ENCODE measurements around the gene RAB40C. TPM values are rescaled to one million over a fixed set of nuclear protein-coding genes. Genes with fewer than 3 reads are reported as not detected.

The RAB40C gene
- total and polyA plus RNA-seq, 2 donors (not counting 1 experiment from before 2014, with no cell fraction given): 3.2 to 11.6 TPM

DNA sequence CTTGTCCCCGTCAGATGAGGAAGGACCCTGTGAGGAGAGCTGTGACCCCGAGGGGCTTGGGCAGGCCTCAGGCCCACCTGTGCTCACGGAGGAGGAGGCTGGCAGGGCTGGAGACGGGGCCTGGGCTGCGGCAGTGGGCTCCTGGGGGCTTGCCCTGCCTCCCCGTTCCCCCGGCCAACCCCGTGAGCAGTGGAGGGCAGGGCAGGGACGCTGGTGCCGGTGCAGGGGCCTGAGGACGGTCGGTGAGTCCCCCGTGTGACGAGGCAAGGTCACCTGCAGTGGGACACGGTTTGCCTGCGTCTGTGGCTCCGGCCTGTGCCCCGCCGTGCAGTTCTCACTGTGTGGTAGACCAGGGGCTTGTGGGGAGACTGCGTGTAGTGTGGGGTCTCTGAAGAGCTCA is 69.8 kb downstream of the RAB40C start:
- Histone ChIP-seq H2AFZ (ENCODE audit: low read length) (no peak overlapping the region), H3K4me1 (ENCODE audit: control insufficient read depth, extremely low read depth, insufficient read depth, low read length) (no peaks in the 10 kb centered on the region), H4K20me1 (ENCODE audit: control insufficient read depth, extremely low read depth, insufficient read depth, low read length) (no peaks in the 10 kb centered on the region), H3K27me3 (ENCODE audit: control insufficient read depth, insufficient read depth, low read length) (no peaks in the 10 kb centered on the region), H3K27ac (ENCODE audit: insufficient read depth, low read length) (no peak overlapping the region), H3K9me3 (ENCODE audit: control insufficient read depth, insufficient read depth, low read depth, low read length) (no peaks in the 10 kb centered on the region), H3K4me3 (replicated peaks in 1 of 4; ENCODE audit: control extremely low read depth in 1 of 4, insufficient read depth in 1 of 4, low read depth in 3 of 4, low read length in 4 of 4) (no peak overlapping the region), H3K36me3 (ENCODE audit: control insufficient read depth, insufficient read depth, low read length) (peaks cover 12% of the 10 kb centered on the region), H3K79me2 (ENCODE audit: control insufficient read depth, insufficient read depth, low read length) (no peaks in the 10 kb centered on the region), H3K9ac (ENCODE audit: insufficient read depth, low read length) (no peak overlapping the region), H3K4me2 (ENCODE audit: extremely low read depth, insufficient read depth, low read length) (no peak overlapping the region)
- no peak for DNase-seq (ENCODE audit: low read depth in 2 of 2)
- TF ChIP-seq EZH2 (IDR thresholded peaks at IDR 0.05; ENCODE audit: low read length, missing control alignments): no peak
- TF ChIP-seq, protein P1, sequence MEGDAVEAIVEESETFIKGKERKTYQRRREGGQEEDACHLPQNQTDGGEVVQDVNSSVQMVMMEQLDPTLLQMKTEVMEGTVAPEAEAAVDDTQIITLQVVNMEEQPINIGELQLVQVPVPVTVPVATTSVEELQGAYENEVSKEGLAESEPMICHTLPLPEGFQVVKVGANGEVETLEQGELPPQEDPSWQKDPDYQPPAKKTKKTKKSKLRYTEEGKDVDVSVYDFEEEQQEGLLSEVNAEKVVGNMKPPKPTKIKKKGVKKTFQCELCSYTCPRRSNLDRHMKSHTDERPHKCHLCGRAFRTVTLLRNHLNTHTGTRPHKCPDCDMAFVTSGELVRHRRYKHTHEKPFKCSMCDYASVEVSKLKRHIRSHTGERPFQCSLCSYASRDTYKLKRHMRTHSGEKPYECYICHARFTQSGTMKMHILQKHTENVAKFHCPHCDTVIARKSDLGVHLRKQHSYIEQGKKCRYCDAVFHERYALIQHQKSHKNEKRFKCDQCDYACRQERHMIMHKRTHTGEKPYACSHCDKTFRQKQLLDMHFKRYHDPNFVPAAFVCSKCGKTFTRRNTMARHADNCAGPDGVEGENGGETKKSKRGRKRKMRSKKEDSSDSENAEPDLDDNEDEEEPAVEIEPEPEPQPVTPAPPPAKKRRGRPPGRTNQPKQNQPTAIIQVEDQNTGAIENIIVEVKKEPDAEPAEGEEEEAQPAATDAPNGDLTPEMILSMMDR (conservative IDR thresholded peaks at IDR 0.05 in 1 of 2, IDR thresholded peaks at IDR 0.05 in 1 of 2; ENCODE audit: low read depth in 1 of 2, low read length in 2 of 2): no peak

DNA sequence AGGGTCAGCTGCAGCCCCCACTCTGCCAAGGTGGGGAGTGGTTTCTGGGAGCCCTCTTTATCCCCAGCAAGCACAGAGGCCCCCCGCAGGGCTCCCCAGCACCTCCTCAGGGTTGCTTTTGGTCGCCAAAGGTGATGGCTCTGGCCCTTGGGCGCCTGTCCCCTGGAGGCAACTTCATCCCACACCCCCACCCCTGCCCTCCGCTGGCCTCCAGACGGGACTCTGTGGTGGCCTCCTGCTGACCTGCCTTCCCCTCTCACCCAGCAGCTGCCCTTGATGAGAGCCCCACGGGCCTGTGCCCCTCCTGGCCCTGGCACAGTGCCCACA is 70.2 kb downstream of the RAB40C start:
- DNase-seq (ENCODE audit: low read depth in 2 of 2): no peak
- Histone ChIP-seq H3K4me3 (replicated peaks in 1 of 4; ENCODE audit: control extremely low read depth in 1 of 4, insufficient read depth in 1 of 4, low read depth in 3 of 4, low read length in 4 of 4) (no peak overlapping the region), H3K9me3 (ENCODE audit: control insufficient read depth, insufficient read depth, low read depth, low read length) (no peaks in the 10 kb centered on the region), H3K9ac (ENCODE audit: insufficient read depth, low read length) (no peak overlapping the region), H4K20me1 (ENCODE audit: control insufficient read depth, extremely low read depth, insufficient read depth, low read length) (no peaks in the 10 kb centered on the region), H3K27me3 (ENCODE audit: control insufficient read depth, insufficient read depth, low read length) (no peaks in the 10 kb centered on the region), H3K4me2 (ENCODE audit: extremely low read depth, insufficient read depth, low read length) (no peak overlapping the region), H3K27ac (ENCODE audit: insufficient read depth, low read length) (no peak overlapping the region), H3K36me3 (ENCODE audit: control insufficient read depth, insufficient read depth, low read length) (peaks cover 12% of the 10 kb centered on the region), H3K79me2 (ENCODE audit: control insufficient read depth, insufficient read depth, low read length) (no peaks in the 10 kb centered on the region), H2AFZ (ENCODE audit: low read length) (no peak overlapping the region), H3K4me1 (ENCODE audit: control insufficient read depth, extremely low read depth, insufficient read depth, low read length) (no peaks in the 10 kb centered on the region)
- TF ChIP-seq EZH2 (IDR thresholded peaks at IDR 0.05; ENCODE audit: low read length, missing control alignments): no peak
- TF ChIP-seq, protein P1 (conservative IDR thresholded peaks at IDR 0.05 in 1 of 2, IDR thresholded peaks at IDR 0.05 in 1 of 2; ENCODE audit: low read depth in 1 of 2, low read length in 2 of 2): no peak

DNA sequence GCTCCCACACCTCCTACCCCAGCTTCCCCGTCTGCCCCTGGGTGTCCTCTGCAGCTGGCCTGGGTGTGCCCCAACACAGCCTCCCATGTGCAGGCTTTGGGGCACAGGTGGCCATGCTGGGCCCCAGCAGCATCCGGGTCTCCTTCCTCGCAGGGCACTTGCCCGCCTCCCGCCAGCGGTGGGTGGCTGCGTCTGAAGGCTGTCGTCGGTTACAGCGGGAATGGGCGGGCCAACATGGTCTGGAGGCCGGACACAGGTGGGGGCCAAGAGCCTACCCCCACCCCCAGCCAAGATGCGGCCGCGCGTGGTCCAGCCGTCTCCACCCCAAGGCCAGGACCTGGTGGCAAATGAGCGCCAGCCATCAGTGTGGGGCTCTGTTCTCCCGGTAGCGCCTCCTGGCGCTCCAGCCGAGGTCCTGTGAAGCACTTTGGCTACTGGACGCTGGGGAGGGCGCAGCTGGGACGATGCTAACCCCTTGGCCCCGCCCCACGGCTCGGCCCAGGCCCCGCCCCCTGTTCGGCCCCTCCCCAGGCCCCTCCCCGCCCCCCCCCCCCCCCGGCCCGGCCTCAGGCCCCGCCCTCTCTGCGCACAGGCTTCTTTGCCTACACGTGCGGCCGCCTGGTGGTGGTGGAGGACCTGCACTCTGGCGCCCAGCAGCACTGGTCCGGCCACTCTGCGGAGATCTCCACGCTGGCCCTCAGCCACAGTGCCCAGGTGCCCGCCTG is 70.8 kb downstream of the RAB40C start:
- H2AFZ ChIP-seq (ENCODE audit: low read length): no peak overlapping the region
- DNase-seq (ENCODE audit: low read depth in 2 of 2): peak; percentile 60 to 80
- H3K27me3 ChIP-seq (ENCODE audit: control insufficient read depth, insufficient read depth, low read length): no peaks in the 10 kb centered on the region
- no peaks in the 10 kb centered on the region for H3K4me1 ChIP-seq (ENCODE audit: control insufficient read depth, extremely low read depth, insufficient read depth, low read length)
- H4K20me1 ChIP-seq (ENCODE audit: control insufficient read depth, extremely low read depth, insufficient read depth, low read length): no peaks in the 10 kb centered on the region
- H3K36me3 ChIP-seq (ENCODE audit: control insufficient read depth, insufficient read depth, low read length): peaks cover 10% of the 10 kb centered on the region
- no peak overlapping the region for H3K27ac ChIP-seq (ENCODE audit: insufficient read depth, low read length)
- H3K79me2 ChIP-seq (ENCODE audit: control insufficient read depth, insufficient read depth, low read length): no peaks in the 10 kb centered on the region
- no peak overlapping the region for H3K4me2 ChIP-seq (ENCODE audit: extremely low read depth, insufficient read depth, low read length)
- no peak overlapping the region for H3K4me3 ChIP-seq (replicated peaks in 1 of 4; ENCODE audit: control extremely low read depth in 1 of 4, insufficient read depth in 1 of 4, low read depth in 3 of 4, low read length in 4 of 4)
- H3K9me3 ChIP-seq (ENCODE audit: control insufficient read depth, insufficient read depth, low read depth, low read length): no peaks in the 10 kb centered on the region
- no peak for TF ChIP-seq EZH2 (IDR thresholded peaks at IDR 0.05; ENCODE audit: low read length, missing control alignments)
- TF ChIP-seq, protein P1 (conservative IDR thresholded peaks at IDR 0.05 in 1 of 2, IDR thresholded peaks at IDR 0.05 in 1 of 2; ENCODE audit: low read depth in 1 of 2, low read length in 2 of 2): peak; percentile 37 to 48
- no peak overlapping the region for H3K9ac ChIP-seq (ENCODE audit: insufficient read depth, low read length)

Data from fibroblast of lung (primary cell).